Stimulated activated CD8-positive, alpha-beta memory T cell treated with anti-CD3 and anti-CD28 coated beads, Interleukin-15, amount 100 ng/mL, for 1 hour (primary cell): ENCODE results near the gene CENATAC.
"Not testable (repeated sequence)": the region's sequence is repeated elsewhere in the genome, so short reads cannot be mapped to it uniquely, and the experiment has no call there.

Source experiments
- DNase-seq: peaks from one replicate; pipeline ENCODE4 v3.0.0-alpha.2; 2020; ENCODE audit warnings: low read depth

Gene CENATAC

DNA sequence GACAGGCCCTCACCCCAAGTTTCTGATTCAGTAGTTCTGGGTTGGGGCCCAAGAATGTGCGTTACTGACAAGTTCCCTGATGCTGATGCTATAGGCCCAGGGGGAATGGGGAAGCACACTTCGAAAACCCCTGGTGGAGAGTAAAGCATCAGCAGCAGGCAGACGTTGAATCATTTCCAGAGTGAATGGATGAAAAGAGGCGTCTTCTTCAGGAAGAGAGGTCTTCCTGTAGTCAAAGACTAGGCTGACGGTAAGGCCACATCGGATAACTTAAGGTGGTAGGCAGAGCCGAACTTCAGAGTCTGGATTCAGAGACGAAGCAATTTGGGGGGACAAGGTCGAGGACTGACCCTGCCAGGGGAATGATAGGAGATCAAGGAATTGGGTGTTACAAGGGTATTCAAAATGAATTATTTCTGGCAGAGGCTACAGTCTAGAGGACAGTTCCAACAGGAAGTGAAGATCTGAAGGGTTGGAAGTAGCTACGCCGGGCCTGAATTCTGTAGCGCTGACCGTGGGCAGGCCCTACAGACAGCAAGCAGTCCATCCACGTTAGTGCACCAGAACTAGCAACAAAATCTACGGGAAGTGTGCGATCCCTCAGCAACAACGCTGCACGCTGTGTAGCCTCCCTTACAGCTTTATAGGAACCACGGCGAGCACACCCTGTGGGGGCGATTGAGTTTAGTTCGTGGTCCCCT lies 862 bp upstream of the CENATAC start:
- DNase-seq: no peak

DNA sequence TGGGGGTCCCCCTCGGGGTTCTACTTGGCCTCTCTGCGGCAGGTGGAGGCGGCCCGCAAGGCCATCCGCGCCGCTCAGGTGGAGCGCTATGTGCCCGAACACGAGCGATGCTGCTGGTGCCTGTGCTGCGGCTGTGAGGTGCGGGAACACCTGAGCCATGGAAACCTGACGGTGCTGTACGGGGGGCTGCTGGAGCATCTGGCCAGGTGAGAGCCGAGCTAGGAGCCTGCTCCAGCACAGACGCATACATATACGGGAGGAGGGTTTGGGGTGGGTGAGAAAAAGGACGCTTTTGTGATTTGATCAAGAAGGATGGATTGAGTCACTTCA lies 415 bp downstream of the CENATAC start:
- DNase-seq: no peak

DNA sequence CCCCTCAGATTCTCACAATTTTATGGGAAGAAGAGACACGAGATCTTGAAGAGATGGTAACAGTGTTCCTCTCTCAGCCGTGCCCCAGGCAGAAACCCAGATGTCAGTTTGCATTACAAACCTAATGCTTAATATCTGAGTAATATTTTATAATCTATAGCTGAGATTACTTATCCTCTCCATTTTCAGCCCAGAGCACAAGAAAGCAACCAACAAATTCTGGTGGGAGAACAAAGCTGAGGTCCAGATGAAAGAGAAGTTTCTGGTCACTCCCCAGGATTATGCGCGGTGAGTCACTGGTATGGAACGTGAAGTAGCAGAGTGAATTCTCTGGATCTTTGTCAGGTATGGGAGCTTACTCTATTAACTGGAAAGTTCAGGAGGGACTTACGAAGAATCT lies 884 bp downstream of the CENATAC start:
- DNase-seq: no peak

DNA sequence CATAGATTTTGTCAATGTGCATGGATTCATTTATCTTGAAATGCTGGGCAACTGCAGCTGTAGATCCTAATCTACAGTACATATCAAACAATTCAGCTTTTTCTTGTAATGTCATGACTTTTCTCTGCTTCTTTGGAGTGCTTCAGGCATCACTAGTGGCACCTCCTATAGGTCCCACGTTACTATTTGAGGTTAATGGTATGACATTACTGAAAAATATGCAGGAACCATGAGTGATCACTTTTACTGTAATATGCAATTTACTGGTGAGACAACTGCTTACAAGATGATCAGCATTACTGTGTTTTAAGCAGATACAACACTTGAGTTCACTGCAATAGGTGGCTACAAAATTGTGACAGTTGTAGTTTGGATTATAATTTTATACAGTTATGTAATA lies 3.0 kb downstream of the CENATAC start:
- no peak for DNase-seq

DNA sequence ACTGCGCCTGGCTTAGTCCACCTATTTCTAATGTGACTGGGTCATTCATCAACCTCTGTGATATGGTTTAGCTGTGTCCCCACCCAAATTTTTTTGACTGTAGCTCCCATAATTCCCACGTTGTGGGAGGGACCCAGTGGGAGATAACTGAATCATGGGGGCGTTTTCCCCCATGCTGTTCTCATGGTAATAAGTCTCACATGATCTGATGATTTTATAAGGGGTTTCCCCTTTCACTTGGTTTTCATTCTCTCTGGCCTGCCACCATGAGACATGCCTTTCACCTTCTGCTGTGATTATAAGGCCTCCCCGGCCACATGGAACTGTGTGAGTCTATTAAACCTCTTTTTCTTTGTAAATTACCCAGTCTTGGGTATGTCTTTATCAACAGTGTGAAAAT lies 8.7 kb downstream of the CENATAC start:
- no peak for DNase-seq

DNA sequence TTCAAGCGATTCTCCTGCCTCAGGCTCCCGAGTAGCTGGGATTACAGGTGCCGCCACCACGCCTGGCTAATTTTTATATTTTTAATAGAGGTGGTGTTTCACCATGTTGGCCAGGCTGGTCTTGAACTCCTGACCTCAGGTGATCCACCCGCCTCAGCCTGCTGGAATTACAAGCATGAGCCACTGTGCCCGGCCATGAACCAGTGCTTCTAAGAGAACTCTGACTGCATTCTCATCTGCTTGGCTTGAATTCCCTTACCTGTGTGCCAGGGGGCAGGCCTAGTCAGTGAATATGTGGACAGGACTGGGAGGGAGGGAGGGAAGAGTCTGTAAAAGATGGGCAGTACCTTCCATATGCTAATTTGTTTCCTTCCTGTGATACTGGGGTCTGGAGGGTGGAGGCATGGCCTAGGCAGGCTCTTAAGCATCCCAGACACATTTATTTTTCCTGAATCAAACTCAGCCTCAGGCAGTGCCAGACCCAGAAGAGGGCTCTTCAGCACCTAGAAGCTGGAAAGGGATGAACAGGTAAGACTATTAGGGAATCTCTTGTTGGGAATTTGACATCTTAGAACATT lies 13.6 kb downstream of the CENATAC start:
- no peak for DNase-seq

DNA sequence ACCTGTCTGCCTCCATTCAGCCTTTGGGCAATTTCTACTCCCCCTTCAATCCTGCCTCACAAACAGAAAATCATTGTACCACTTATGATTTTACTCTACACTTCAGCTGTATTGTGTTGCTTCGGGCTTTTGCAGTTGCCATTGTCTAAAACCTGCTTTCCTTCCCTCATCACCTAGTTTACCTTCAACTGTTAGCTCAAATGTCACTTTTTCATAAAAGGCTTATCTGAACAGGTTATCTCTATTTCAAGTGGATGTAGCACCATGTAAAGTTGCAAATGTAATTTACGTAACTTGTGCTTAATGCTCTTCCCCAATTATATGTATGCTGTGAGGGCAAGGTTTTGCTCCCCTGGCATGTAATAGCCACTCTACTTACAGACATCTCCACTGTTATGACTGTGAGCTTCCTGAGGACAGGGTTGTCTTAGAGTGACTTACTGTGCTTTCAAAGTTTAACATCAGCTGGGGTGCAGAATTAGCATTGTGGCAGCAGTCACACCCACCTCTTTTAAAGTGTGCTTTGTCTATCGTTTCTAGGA lies 14.8 kb downstream of the CENATAC start:
- no peak for DNase-seq

DNA sequence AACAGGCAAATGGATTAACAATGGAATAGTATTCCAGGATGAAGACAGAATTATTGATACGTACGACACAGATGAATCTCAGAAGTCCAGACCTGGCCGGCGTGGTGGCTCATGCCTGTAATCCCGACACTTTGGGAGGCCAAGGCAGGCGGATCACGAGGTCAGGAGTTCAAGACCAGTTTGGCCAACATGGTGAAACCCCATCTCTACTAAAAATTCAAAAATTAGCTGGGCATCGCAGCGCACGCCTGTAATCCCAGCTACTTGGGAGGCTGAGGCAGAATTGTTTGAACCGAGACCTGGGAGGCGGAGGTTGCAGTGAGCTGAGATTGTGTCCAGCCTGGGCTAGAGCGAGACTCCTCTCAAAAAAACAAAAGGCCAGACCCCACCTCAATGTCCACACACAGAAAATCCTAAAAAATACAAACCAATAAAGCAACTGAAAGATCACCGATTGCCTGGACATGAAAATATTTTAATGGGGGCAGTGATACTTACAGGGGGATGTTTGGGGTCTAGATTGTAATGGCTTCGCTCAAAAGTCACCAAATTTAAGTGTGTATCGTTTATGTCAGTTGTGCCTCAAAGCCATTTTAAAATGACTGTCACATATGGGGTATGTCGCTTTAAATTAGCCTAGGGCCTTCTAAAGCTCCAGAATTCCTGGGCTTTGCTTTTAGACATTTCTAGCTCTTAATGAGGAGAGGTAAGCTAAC lies 16.4 kb downstream of the CENATAC start:
- DNase-seq: no peak

DNA sequence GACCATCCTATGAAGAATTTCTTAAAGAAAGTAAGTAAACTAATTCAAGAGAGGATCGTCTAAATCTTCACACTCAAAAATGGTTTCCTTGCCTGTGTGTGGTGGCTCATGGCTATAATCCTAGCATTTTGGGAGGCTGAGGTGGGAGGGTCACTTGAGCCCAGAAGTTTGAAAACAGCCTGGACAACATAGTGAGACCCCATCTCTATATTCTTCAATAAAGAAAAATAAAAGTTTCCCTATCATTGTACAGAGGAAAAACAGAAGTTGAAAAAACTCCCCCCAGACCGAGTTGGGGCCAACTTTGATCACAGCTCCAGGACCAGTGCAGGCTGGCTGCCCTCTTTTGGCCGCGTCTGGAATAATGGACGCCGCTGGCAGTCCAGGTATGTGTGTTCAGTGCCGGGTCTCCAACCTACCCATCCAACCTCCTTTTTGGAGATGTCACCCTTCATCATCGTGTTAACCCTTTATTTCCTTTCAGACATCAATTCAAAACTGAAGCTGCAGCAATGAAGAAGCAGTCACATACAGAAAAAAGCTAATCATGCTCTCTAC lies 17.2 kb downstream of the CENATAC start:
- DNase-seq: no peak

DNA sequence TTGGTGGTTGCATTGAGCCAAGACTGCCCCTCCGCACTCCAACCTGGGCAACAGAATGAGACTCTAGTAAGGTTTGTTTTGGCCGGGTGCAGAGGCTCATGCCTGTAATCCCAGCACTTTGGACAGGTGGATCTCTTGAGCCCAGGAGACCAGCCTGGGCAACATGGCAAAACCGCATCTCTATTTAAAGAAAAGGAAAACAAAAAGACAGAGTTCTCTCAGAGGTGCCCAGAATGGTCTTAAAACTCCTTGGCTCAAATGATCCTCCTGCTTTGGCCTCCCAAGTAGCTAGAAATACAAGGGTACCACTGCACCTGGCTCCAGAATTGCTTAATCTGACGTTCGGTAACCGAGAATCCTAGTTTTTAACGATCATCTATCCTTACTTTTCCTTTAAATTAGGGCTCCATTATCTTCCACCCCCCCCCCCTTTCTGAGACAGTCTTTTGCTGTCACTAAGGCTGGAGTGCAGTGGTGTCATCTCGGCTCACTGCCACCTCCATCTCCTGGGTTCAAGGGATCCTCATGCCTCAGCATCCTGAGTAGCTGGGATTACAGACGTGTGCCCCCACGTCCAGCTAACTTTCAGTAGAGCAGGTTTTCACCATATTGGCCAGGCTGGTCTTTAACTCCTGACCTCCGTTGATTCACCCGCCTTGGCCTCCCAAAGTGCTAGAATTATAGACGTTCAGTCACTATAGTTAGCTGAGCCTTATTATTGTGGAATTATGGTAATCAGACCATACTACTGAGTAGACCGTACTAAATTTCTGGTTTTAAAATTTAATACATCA lies 18.5 kb downstream of the CENATAC start:
- DNase-seq: no peak

DNA sequence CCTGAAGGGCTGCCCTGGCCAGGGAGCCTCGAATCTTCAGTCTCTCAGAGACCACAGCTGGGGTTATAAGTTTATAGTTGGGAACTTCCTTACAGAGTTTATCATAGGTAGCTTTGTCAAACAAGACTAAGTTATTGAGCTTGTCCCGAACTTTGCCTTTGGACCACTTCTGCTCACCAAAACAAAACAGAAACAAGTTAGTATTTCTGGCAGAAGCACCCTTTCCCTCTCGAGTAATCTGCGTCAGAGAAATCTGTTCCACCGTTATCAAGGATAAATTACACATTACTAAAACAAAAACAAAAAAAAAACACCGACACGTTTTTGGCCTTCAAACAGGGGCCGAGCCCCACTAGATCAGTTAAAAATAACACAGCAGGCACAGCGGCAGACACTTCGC lies 19.4 kb downstream of the CENATAC start:
- not testable (repeated sequence) for DNase-seq

DNA sequence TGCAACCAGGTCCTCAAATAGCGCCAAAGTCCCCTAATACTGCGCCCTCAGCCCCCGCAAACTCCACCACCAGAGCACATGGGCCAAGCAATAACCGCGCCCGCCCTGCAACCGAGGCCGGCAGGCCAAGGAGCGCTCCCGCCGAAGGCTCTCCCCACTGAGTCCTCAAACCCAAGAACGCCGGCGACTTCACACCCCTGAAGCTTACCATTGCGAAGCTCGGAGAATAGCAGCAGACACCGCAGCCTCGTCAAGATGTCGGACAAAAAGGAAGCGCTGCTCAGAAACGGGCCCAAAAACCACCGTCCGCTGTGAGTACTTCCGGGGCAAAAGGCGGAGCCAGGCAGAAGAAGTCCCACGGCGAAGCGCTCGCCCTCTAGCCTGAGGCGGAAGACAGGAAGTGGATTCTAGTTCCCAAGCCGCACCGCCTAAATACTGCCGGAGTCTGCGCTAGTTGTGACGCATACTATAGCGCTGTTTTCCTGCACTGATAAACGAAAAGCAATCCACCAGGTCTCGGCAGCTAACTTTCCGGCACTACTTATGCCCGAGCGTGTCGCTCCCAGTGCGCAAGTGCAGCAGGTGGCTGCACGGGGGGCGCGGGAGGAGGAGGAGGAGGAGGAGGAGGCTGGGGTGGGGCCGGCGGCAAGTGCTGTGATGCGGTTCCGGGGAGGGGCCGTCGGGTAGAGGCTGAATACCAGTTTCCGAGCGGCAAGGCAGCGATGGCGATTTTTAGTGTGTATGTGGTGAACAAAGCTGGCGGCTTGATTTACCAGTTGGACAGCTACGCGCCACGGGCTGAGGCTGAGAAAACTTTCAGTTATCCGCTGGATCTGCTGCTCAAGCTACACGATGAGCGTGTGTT lies 20.4 kb downstream of the CENATAC start, which contains the start of the genes RPS25 and TRAPPC4:
TSS of gene RPS25 (minus strand) at position 270 of the 865 bp plus-strand sequence. CDS start at position 211, 59 bp downstream.
TSS of gene TRAPPC4 (plus strand) at position 693 of the 865 bp plus-strand sequence. CDS start at position 723, 30 bp downstream.
- DNase-seq: peak; percentile 92

DNA sequence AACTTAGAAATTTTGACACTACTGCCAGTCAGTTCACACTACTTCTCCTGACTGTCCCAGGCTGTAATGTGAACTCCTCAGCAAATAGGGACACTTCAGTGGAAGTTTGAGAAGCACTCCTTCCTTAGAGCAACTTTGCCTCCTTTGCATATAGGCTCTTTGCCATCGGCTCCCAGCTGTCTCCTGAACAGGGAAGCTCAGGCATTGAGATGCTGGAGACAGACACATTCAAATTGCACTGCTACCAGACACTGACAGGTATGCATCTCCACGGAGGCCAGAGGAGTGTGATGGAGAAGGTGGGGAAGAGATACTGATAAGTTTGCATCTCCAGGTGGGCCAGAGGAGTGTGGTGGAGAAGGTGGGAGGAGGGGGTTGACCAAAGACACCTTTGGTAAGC lies 22.1 kb downstream of the CENATAC start:
- DNase-seq: no peak

DNA sequence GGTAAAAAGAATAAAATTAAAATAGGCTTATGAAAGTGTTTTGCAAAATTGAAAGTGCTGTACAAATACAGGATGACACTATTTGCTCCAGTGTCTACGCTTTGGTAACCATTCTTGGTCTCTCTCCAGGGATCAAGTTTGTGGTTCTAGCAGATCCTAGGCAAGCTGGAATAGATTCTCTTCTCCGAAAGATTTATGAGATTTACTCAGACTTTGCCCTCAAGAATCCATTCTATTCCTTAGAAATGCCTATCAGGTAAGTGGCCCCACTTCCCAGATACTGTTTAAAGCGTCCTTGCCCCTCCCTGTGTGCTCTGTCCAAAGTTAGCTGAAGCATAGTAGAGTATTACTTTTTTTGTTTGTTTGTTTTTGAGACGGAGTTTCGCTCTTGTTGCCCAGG lies 23.7 kb downstream of the CENATAC start:
- DNase-seq: no peak

DNA sequence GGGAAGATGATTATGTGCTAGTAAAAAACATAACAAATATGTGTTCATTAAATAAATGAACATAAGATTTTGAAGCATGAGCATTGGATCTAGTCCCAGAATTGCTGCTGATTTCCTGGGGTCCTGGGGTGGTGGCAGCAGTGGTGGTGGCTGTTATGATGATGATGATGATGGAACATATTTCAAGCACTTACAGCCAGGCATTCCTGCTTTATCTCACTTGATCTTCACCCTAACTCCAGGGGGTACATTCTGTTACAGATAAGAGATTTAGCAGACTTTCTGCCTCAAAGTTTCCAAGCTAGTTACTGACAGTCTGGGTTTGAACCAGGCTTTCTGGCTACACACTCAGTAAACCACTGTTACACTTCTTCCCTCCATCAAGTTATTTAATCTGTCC lies 25.8 kb downstream of the CENATAC start:
- no peak for DNase-seq

DNA sequence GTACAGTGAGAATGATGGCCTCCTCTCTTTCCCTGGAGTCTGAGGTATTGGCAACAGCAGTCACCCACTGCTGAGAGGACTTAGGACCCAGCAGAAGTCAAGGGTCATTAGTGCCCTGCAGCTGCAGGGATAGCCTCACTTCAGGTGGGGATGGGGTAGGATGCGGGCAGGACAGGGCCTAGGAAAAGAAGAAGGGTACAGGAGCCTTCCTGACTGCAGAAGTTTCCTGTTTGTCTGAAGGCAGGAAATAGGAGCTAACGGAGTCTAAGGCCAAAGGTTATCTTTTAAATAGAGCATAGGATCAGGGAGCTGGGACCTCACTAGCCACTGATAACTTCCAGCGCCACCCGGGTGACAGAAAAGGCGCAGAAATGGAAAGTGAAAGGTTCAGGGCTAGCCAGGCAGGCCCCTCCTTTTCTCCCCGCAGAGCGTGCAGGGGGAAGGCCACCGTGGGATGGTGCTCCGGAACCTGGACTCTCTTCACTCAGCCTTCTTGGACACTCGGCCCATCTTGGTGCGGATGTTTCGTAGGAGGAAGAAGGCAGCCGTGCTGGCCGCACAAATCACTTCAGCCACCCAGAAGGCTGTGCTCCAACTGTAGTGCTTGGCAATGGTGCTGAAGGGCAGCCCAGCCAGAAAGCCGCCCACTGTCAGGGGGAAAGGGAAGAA lies 26.6 kb downstream of the CENATAC start:
- no peak for DNase-seq

DNA sequence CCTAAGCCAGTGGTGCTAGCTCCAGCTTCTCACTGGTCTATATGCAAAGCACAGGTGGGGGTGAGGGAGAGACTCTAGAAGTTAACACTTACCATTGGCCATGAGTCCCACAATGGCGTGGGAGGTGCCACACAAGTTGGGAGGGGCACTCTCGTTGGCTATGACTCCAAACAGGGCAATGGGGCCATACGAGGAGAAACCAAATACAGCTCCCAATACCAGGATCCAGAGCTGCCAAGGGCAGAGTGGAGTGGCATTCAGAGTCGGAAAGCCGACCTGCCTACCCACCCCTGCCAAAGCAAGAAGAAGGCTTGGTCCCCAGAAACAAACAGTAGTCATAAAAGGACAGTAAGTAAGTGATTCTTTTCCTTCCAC lies 27.1 kb downstream of the CENATAC start:
- no peak for DNase-seq

DNA sequence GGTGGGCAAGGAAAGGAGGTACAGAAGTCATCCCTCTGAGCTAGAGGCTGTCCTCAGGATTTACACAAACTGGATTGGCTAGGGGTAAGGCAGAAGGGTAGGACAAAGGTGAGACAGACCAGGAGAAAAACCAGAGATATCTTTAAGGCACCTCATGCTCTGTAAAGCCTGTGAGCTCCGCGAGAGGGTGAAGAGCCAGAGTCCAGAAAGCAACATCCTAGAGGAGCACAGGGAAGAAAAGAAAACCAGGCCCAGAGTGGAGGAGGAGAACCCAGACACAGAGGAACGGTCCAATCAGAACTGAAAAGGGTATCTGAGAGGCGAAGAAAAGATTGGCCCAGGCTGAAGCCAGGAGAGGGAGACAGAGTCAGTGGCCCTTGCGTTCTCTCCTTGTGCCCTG lies 27.6 kb downstream of the CENATAC start:
- DNase-seq: no peak

DNA sequence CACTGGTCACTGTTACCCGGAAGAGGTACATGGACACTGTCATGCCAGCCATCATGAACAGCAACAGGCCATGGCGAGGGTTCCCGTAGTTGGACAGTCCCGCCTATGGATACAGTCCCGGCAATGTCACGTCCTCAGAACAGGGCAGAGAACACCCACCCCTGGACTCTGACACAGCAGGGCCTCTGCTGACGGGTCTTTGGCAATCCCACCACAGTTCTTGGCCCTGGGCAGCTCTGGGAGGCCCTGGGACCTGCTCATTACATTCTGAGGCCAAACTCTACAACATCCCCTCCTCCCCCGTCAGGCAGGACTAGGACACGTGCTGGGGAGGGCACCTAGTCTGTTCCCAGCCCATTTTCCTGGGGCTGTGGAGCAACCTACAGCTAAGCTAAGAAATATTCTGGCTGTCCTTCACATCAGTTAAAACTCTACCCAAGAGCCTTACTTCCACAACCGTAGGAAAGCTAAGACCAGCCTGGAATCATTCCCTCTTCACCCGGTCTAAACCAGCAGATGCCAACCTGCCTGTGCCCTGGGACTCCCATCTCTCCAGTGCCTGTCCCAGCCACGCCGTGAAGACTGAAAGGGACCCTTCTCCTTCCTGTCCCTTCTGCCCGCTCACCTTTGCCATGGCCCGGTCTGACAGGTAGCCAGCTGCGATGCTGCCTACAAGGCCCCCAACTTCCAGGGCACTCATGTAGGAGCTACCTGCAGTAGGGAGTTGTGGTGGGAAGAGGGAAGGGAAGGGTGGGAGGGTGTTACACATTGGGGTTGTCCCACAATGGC lies 28.2 kb downstream of the CENATAC start:
- no peak for DNase-seq

DNA sequence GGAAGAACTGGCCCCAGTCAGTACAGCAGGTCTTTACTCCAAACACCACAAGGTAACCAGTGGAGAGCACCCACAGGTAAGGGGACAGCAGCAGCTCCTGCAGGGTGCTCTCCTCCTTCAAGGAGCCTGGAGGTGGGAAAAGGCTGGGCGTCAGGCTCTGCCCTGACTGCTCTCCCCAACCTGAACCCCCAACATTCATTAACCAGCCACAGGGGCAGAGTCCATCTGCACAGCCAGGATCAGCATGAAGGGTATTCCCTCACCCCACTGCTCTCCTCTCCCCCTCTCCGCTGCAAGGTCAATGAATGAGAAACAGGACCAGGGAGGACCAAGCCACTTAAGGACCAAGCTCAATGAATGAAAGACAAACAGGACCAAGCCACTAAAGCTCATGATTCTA lies 29.0 kb downstream of the CENATAC start:
- DNase-seq: no peak
